ENCODE results near the gene LCN15.

GRCh38 chr9:136722093-136722968, 42.0 kb downstream of the LCN15 start:
- no peak for TF ChIP-seq KLF16 (CRISPR knock-in tag; IDR thresholded peaks at IDR 0.05)
- no peak for TF ChIP-seq HBP1 (CRISPR knock-in tag; IDR thresholded peaks at IDR 0.05; ENCODE audit: low read depth)
- no peak for TF ChIP-seq NFYB (CRISPR knock-in tag; IDR thresholded peaks at IDR 0.05)
- TF ChIP-seq ZSCAN20 (CRISPR knock-in tag; IDR thresholded peaks at IDR 0.05; ENCODE audit: borderline replicate concordance), result no peak
- no peak for TF ChIP-seq CTCF (CRISPR knock-in tag; IDR thresholded peaks at IDR 0.05)
- no peak for TF ChIP-seq NFE2 (CRISPR knock-in tag; IDR thresholded peaks at IDR 0.05)
- no peak for TF ChIP-seq RAD51 (IDR thresholded peaks at IDR 0.05; ENCODE audit: borderline replicate concordance)
- TF ChIP-seq RELA (CRISPR knock-in tag; IDR thresholded peaks at IDR 0.05), result no peak
- no peak for TF ChIP-seq CREB1 (IDR thresholded peaks at IDR 0.05)
- no peak for TF ChIP-seq CREB1 (CRISPR knock-in tag; IDR thresholded peaks at IDR 0.05)
- no peak for TF ChIP-seq ZNF556 (CRISPR knock-in tag; IDR thresholded peaks at IDR 0.05; ENCODE audit: borderline replicate concordance)
- no peak for TF ChIP-seq ZSCAN29 (CRISPR knock-in tag; conservative IDR thresholded peaks at IDR 0.05)
- TF ChIP-seq POLR2A (IDR thresholded peaks at IDR 0.05; ENCODE audit: insufficient read depth in 1 of 2, low read depth in 2 of 2, low read length in 2 of 2), result no peak
- TF ChIP-seq ZKSCAN1 (IDR thresholded peaks at IDR 0.05; ENCODE audit: low read length), result no peak
